Measurements from ENCODE around the gene TMEM145. TPM values are rescaled to one million over a fixed set of nuclear protein-coding genes. Genes with fewer than 3 reads are reported as not detected.

TMEM145 gene
- total and polyA plus RNA-seq, 10 of the 15 experiments (the other 5 are each of a cell fraction or from before 2014, with no cell fraction given), result 0.04 to 0.97 (median 0.16) TPM; not detected in 4

- no peak overlapping the region for H3K4me3 ChIP-seq
- no peaks in the 10 kb centered on the region for H3K36me3 ChIP-seq (ENCODE audit: control insufficient read depth in 2 of 2, insufficient read depth in 2 of 2, low read length in 1 of 2)
- TF ChIP-seq POLR2AphosphoS2 (IDR thresholded peaks at IDR 0.05; ENCODE audit: low read depth, low read length) (no peak), YBX1 (IDR thresholded peaks at IDR 0.05) (no peak), SMAD1 (IDR thresholded peaks at IDR 0.05; ENCODE audit: low read depth, partially characterized antibody) (no peak), ZNF592 (IDR thresholded peaks at IDR 0.05) (no peak), MEF2B (IDR thresholded peaks at IDR 0.05; ENCODE audit: partially characterized antibody, poor library complexity, severe bottlenecking) (no peak), ZNF687 (IDR thresholded peaks at IDR 0.05) (no peak), GATAD2B (conservative IDR thresholded peaks at IDR 0.05; ENCODE audit: low read depth) (no peak), RAD21 (IDR thresholded peaks at IDR 0.05; ENCODE audit: insufficient read depth, low read depth, low read length) (no peak), PML (IDR thresholded peaks at IDR 0.05; ENCODE audit: low read length) (no peak), NBN (IDR thresholded peaks at IDR 0.05) (no peak), MXI1 (IDR thresholded peaks at IDR 0.05; ENCODE audit: low read depth, low read length) (no peak)
- ChIA-PET RAD21 (ENCODE audit: unreplicated experiment) (no interaction called here), SMC1A (ENCODE audit: uncharacterized antibody, unreplicated experiment) (no interaction called here), POLR2A (no interaction called here), CTCF (no interaction called here)
- BruUV-seq (replicated peaks), result no TSS peak
- 90% methylated on average over 24 of the region's 27 CpGs for whole genome bisulfite sequencing (ENCODE audit: insufficient coverage, insufficient replicate concordance, low lambda C conversion rate, missing lambda C conversion rate)
- H2AFZ ChIP-seq (ENCODE audit: control insufficient read depth, low read depth, low read length), result no peak overlapping the region
- ATAC-seq (no peak), DNase-seq (ENCODE audit: low read depth, low spot score) (no peak), FAIRE-seq (no peak)
- H3K4me2 ChIP-seq (ENCODE audit: control insufficient read depth, insufficient read depth), result no peak overlapping the region
- no peaks in the 10 kb centered on the region for H3K27me3 ChIP-seq (replicated peaks in 1 of 2; ENCODE audit: control insufficient read depth in 2 of 2, insufficient read depth in 2 of 2, low read length in 1 of 2)
- no peaks in the 10 kb centered on the region; the same call in 2 of the 3 replicates for H3K9me3 ChIP-seq (replicated peaks; ENCODE audit: control insufficient read depth, insufficient read depth, low read length)
- H4K20me1 ChIP-seq (ENCODE audit: control insufficient read depth, insufficient read depth), result no peaks in the 10 kb centered on the region
- no peaks in the 10 kb centered on the region for H3K79me2 ChIP-seq (ENCODE audit: control insufficient read depth, insufficient read depth, low read length)
- intact Hi-C loops (cut with micrococcal nuclease; ENCODE audit: unreplicated experiment), result no loop called here
- no peak overlapping the region for H3K9ac ChIP-seq (ENCODE audit: control insufficient read depth, insufficient read depth, low read length)
- in situ Hi-C loops (cut with MboI), result no loop called here
- H3K4me1 ChIP-seq (ENCODE audit: control insufficient read depth, insufficient read depth, low read length), result no peaks in the 10 kb centered on the region
- H3K27ac ChIP-seq (ENCODE audit: control insufficient read depth, insufficient read depth), result no peak overlapping the region
These were observed 56.4 kb downstream of the TMEM145 start for GRCh38 chr19:42369433-42370067.

Data from GM12878 (cell line).